Small intestine (tissue), 7 donors: Measurements from ENCODE around the gene MRPL55. TPM values are rescaled to one million over a fixed set of nuclear protein-coding genes. Genes with fewer than 3 reads are reported as not detected.

Source experiments
- DNase-seq, 2 donors: peaks; one replicate each; pipeline versions ENCODE4 v3.0.0 to v3.0.0-alpha.2; 2013
- FAIRE-seq: peaks from 2 replicates; lab custom pipeline; 2012; peaks lifted over from hg19 to GRCh38; lab: Jason Lieb, UNC
- H3K27ac ChIP-seq, 3 donors: one replicate each; pipeline ENCODE4 v1.5.1; 2013; ENCODE audit warnings: low read length in 2 of 3, mild to moderate bottlenecking in 2 of 3, control low read depth in 1 of 3, inconsistent platforms in 1 of 3, low read depth in 1 of 3, moderate library complexity in 1 of 3
- H3K27me3 ChIP-seq, 3 donors: one replicate each; pipeline ENCODE4 v1.6.1; 2013; ENCODE audit warnings: low read length in 3 of 3, inconsistent platforms in 1 of 3; ENCODE audit not compliant: control insufficient read depth in 3 of 3, insufficient read depth in 3 of 3
- H3K36me3 ChIP-seq, 3 donors: one replicate each; pipeline ENCODE4 v1.6.1; 2013; ENCODE audit warnings: low read length in 3 of 3, inconsistent platforms in 1 of 3, low read depth in 1 of 3, mild to moderate bottlenecking in 1 of 3, moderate library complexity in 1 of 3; ENCODE audit not compliant: control insufficient read depth in 3 of 3, insufficient read depth in 2 of 3
- H3K4me1 ChIP-seq, 3 donors: one replicate each; pipeline ENCODE4 v1.6.1; 2013; ENCODE audit warnings: low read length in 2 of 3, inconsistent platforms in 1 of 3, low read depth in 1 of 3, mild to moderate bottlenecking in 1 of 3, moderate library complexity in 1 of 3; ENCODE audit not compliant: control insufficient read depth in 3 of 3, insufficient read depth in 2 of 3
- H3K4me3 ChIP-seq, 3 donors: one replicate each; pipeline ENCODE4 v1.5.1; 2013; ENCODE audit warnings: low read length in 3 of 3, control low read depth in 1 of 3, inconsistent platforms in 1 of 3, low read depth in 1 of 3, mild to moderate bottlenecking in 1 of 3, moderate library complexity in 1 of 3
- H3K9me3 ChIP-seq, 2 donors: one replicate each; pipeline ENCODE4 v1.6.1; 2013; ENCODE audit warnings: low read depth in 1 of 2, low read length in 1 of 2; ENCODE audit not compliant: control insufficient read depth in 2 of 2, insufficient read depth in 1 of 2
- WGBS, 3 donors: extraction: QIAGEN DNeasy Blood & Tissue Kit; methylation state at CpG; one replicate each; pipeline ENCODE4 v1.1.7; 2013; 5-methylcytosine and 5-hydroxymethylcytosine counted together
- polyA plus RNA-seq, 4 donors: library from polyadenylated mRNA; stranded (reverse) in 3 of 4; unstranded in 1 of 4; fragments of 200-250 nt in 3 of 4; fragments of 120-200 nt in 1 of 4; gene quantifications; one replicate each; pipeline versions ENCODE4 v1.2.1 to v1.2.3, GENCODE V29; 2013
- donor health status: healthy with polysubstance abuse.
- donor health status: control.
- donor health status: control.
- donor health status: Bipolar disorder and iron deficiency.
- donor health status: healthy.

The MRPL55 gene
- polyA plus RNA-seq, 4 donors: 56.8 to 148 (median 96.5) TPM

DNA sequence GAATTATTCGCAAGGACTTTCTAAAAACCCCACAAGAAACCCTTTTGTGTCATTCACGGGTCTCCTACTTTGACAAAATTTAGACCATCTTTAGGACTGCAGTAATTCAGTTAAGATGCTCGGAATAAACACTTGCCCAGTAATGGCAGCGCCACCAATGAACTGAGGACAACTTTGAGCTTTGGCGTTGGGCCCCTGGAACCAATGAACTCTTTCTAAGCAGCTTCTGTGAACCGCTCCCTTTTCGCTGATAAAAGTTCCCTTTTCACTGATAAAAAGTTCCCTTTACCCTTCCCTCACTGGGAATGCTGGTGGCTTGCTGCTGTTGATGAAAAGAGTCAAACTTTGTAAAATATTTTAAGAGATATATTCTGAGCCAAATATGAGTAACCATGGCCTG, 1.5 kb upstream of the MRPL55 start:
- no peak for FAIRE-seq
- Histone ChIP-seq H3K4me3 (peak overlapping the region in 1 of 3 donors; percentile 99), H3K9me3 (no peaks in the 10 kb centered on the region), H3K36me3 (peaks cover 0 to 26% (median 0%) of the 10 kb centered on the region in 3 donors), H3K27me3 (no peaks in the 10 kb centered on the region), H3K4me1 (peaks cover 5 to 30% (median 8%) of the 10 kb centered on the region in 3 donors), H3K27ac (peak overlapping the region in 2 of 3 donors; percentile 93 to 99)
- WGBS, 3 donors: 25 to 68% (median 36%) methylated on average over 7 of the region's 7 CpGs
- peak in 1 of 2 donors; percentile 69 for DNase-seq

DNA sequence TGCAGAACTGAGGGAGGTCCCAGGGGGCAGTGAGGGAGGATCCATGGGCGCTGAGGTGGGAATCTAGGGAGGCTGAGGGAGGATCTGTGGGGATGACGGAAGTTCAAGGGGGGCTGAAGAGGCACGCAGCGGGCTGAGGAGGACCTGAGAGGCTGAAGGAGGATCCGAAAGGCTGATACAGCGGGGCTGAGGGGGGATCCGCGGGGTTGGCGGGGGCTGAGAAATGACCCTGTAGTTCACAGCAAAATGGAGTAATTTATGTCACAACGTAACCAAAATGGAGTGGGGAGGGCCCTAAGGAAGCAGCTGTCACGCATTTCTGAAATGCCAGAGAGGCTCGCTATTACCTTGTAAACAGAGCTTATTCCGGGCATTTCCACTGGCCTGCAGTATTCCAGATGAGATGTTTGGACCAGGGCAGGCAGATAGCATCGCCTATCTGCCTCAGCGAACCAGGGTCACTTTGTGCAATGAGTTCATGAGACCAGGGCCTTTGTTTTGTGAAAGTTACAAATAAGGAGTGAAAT, 926 bp upstream of the MRPL55 start:
- no peaks in the 10 kb centered on the region for H3K27me3 ChIP-seq
- peak overlapping the region; percentile 89 to 99 (median 93) for H3K27ac ChIP-seq
- DNase-seq (peak in 1 of 2 donors; percentile 64), FAIRE-seq (no peak)
- H3K4me1 ChIP-seq: peaks cover 5 to 30% (median 8%) of the 10 kb centered on the region in 3 donors
- peak overlapping the region; percentile 69 to 99 (median 77) for H3K4me3 ChIP-seq
- H3K36me3 ChIP-seq: peaks cover 0 to 31% (median 0%) of the 10 kb centered on the region in 3 donors
- WGBS, 3 donors: 12 to 32% (median 21%) methylated on average over 15 of the region's 15 CpGs
- H3K9me3 ChIP-seq: no peaks in the 10 kb centered on the region

DNA sequence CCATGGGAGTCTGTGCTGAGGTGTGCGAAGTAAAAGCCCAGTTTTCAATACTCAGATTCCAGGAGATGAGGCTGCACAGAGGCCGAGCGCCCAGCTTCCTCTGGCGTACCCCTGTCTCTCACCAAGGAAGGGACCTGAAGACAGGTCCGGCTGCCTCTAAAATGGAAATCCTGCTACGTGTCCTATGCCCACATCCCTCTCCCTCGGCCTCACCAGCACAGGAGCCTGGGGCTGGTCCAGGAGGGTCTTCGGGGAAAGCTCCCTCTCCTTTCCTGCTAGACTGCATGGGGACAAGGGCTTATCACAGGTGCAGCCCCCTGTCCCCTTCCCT, 392 bp downstream of the MRPL55 start:
- peaks cover 0 to 33% (median 0%) of the 10 kb centered on the region in 3 donors for H3K36me3 ChIP-seq
- H3K27ac ChIP-seq: peak overlapping the region; percentile 89 to 94 (median 92)
- H3K9me3 ChIP-seq: no peaks in the 10 kb centered on the region
- H3K4me3 ChIP-seq: peak overlapping the region; percentile 75 to 99 (median 84)
- no peak for DNase-seq
- H3K27me3 ChIP-seq: no peaks in the 10 kb centered on the region
- FAIRE-seq: no peak
- peaks cover 5 to 35% (median 8%) of the 10 kb centered on the region in 3 donors for H3K4me1 ChIP-seq
- WGBS, 3 donors: 0 to 3% (median 1%) methylated on average over 8 of the region's 8 CpGs

DNA sequence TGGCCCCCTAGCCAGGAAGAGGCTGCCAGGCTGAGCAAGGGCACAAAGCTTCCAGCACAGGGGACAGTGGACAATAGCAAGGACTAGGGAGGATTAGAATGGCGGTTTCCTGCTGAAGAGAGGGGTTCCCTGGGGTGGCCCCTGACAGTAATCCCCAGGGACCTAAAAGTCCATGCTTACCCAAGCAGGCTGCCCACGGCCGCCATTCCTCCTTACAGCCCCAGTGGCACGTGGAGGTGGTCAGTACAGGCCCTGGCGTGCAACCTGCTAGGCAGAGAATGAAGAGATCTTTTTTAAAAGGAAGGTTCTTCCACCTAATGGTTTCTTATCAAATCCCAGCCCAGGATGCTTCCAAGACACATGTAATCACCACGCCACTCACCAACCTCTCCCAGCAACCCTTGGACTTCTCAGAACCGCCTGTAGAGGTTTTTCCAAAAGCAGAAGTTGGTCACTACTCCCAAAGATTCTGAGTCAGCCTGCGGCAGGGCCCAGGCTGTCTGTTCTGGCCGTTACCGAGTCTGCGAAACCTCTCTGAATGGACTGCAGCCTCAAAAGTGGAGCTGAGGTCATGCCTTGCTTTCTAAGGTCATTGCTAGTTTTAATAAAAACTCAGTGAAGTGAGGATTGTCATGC, 926 bp downstream of the MRPL55 start:
- no peak for DNase-seq
- peaks cover 5 to 38% (median 8%) of the 10 kb centered on the region in 3 donors for H3K4me1 ChIP-seq
- H3K27me3 ChIP-seq: no peaks in the 10 kb centered on the region
- FAIRE-seq: no peak
- H3K4me3 ChIP-seq: peak overlapping the region in 2 of 3 donors; percentile 75 to 99
- H3K27ac ChIP-seq: peak overlapping the region; percentile 89 to 94 (median 92)
- H3K36me3 ChIP-seq: peaks cover 0 to 33% (median 0%) of the 10 kb centered on the region in 3 donors
- no peaks in the 10 kb centered on the region for H3K9me3 ChIP-seq
- whole genome bisulfite sequencing, 3 donors: 54 to 69% (median 57%) methylated on average over 11 of the region's 11 CpGs

GRCh38 chr1:228107636-228108035, 1.5 kb downstream of the MRPL55 start:
- H3K4me3 ChIP-seq: peak overlapping the region in 1 of 3 donors; percentile 75
- H3K36me3 ChIP-seq: peaks cover 0 to 33% (median 0%) of the 10 kb centered on the region in 3 donors
- no peaks in the 10 kb centered on the region for H3K27me3 ChIP-seq
- FAIRE-seq (no peak), DNase-seq (no peak)
- no peaks in the 10 kb centered on the region for H3K9me3 ChIP-seq
- WGBS, 3 donors: 85 to 88% (median 87%) methylated on average over 19 of the region's 19 CpGs
- peak overlapping the region in 1 of 3 donors; percentile 94 for H3K27ac ChIP-seq
- H3K4me1 ChIP-seq: peaks cover 5 to 38% (median 8%) of the 10 kb centered on the region in 3 donors

- Histone ChIP-seq H3K36me3 (peaks cover 0 to 33% (median 0%) of the 10 kb centered on the region in 3 donors), H3K27ac (no peak overlapping the region), H3K27me3 (no peaks in the 10 kb centered on the region), H3K4me1 (peaks cover 5 to 34% (median 8%) of the 10 kb centered on the region in 3 donors), H3K4me3 (no peak overlapping the region), H3K9me3 (no peaks in the 10 kb centered on the region)
- WGBS, 3 donors: 91 to 94% (median 93%) methylated on average over 9 of the region's 9 CpGs
- no peak for FAIRE-seq
- no peak for DNase-seq
Measured at GRCh38 chr1:228106800-228107054, 2.4 kb downstream of the MRPL55 start.

GRCh38 chr1:228105996-228106799, 2.9 kb downstream of the MRPL55 start:
- Histone ChIP-seq H3K4me1 (peaks cover 5 to 36% (median 8%) of the 10 kb centered on the region in 3 donors), H3K36me3 (peaks cover 0 to 39% (median 0%) of the 10 kb centered on the region in 3 donors), H3K27ac (no peak overlapping the region), H3K27me3 (no peaks in the 10 kb centered on the region), H3K9me3 (no peaks in the 10 kb centered on the region), H3K4me3 (no peak overlapping the region)
- 86 to 90% (median 89%) methylated on average over 8 of the region's 8 CpGs for WGBS, 3 donors
- DNase-seq: no peak
- no peak for FAIRE-seq

- no peaks in the 10 kb centered on the region for H3K27me3 ChIP-seq
- H3K4me3 ChIP-seq: no peak overlapping the region
- no peak overlapping the region for H3K27ac ChIP-seq
- H3K4me1 ChIP-seq: peaks cover 5 to 29% (median 8%) of the 10 kb centered on the region in 3 donors
- FAIRE-seq: no peak
- H3K36me3 ChIP-seq: peaks cover 0 to 46% (median 0%) of the 10 kb centered on the region in 3 donors
- no peak for DNase-seq
- WGBS, 3 donors: 79 to 87% (median 85%) methylated on average over 8 to 9 of the region's 9 CpGs
- no peaks in the 10 kb centered on the region for H3K9me3 ChIP-seq
Measured at GRCh38 chr1:228105270-228105995, 3.7 kb downstream of the MRPL55 start.
